PC-3 (cell line): ENCODE data around the gene N4BP2L1.

Experiments
- EZH2 ChIP-seq: fragments of 300-600 bp; sonication (generic); IDR thresholded peaks from one replicate; pipeline ENCODE4 v1.6.1; 2017; ENCODE audit warnings: antibody characterized with exemption, mild to moderate bottlenecking, low read length; ENCODE audit not compliant: unreplicated experiment
- EZH2phosphoT487 ChIP-seq: fragments of 300-600 bp; sonication (generic); IDR thresholded peaks from 2 replicates; pipeline ENCODE4 v1.6.1; 2018; ENCODE audit warnings: mild to moderate bottlenecking, antibody characterized with exemption, low read length, borderline replicate concordance
- TF ChIP-seq, protein P1 (sequence below): fragments of 300-600 bp; sonication (generic); conservative IDR thresholded peaks from 2 replicates; pipeline ENCODE4 v1.5.1; 2017; ENCODE audit warnings: antibody characterized with exemption, low read depth, mild to moderate bottlenecking, low read length

DNA sequence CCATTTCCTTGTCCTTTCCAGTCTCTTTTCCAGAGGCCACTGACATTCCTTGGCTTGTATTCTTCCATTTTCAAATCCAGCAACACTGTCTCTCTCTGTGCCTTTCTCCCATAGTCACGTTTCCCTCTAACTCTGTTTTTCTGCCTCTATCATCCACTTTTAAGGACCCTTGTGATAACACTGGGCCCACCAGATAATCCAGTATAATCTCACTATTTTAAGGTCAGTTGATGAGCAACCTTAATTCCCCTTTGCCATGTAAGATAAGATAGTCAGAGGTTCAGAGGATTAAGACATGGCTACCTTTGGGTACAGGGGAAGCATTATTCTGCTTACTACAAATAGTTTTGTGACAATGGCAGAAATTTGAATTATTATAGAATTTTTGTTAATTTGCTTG is 45.7 kb upstream of the N4BP2L1 start:
- TF ChIP-seq, protein P1, sequence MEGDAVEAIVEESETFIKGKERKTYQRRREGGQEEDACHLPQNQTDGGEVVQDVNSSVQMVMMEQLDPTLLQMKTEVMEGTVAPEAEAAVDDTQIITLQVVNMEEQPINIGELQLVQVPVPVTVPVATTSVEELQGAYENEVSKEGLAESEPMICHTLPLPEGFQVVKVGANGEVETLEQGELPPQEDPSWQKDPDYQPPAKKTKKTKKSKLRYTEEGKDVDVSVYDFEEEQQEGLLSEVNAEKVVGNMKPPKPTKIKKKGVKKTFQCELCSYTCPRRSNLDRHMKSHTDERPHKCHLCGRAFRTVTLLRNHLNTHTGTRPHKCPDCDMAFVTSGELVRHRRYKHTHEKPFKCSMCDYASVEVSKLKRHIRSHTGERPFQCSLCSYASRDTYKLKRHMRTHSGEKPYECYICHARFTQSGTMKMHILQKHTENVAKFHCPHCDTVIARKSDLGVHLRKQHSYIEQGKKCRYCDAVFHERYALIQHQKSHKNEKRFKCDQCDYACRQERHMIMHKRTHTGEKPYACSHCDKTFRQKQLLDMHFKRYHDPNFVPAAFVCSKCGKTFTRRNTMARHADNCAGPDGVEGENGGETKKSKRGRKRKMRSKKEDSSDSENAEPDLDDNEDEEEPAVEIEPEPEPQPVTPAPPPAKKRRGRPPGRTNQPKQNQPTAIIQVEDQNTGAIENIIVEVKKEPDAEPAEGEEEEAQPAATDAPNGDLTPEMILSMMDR: no peak
- TF ChIP-seq EZH2: no peak
- no peak for TF ChIP-seq EZH2phosphoT487
